Embryonic facial prominence (tissue), 1 donor: ENCODE measurements around the gene POLR2L.

Source experiments
- DNase-seq: peaks from one replicate; pipeline ENCODE4 v3.0.0-alpha.2; 2016; ENCODE audit errors: extremely low spot score

POLR2L gene

DNA sequence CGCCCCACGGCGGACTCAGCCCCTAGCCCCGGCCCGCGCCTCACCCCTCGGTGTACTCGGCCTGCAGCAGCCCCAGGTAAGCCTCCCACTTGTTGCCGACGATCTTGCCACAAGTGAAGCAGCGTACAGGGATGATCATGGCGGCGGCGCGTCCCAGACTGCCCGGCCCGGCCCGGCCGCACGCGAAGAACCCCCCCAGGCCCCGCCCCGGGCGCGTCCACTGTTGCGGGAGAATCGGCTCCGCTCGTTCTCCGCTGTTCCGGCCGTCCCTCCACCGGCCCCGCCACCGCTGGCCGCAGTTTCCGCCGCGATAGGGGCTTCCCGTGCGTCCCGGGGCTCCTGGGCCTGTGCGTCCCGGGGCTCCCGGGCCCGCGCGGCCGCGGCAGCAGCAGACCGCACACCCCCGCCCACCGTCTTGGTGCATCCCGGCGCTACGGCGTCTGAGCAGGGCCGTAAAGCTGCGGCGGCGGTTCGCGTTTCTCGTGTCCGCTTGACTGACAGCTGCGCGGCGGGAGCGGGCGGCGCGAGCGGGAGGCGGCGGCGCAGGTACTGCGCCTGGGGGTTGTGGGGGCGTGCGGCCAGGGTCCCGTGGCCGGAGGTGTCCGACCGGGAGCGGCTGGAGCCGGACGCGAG is at the start of gene POLR2L, which contains the start of gene TSPAN4:
Gene POLR2L (minus strand): TSS at position 160 of the 633 bp plus-strand sequence. CDS start 21 bp downstream, at position 139.
Gene TSPAN4 (plus strand): TSS at position 483 of the 633 bp plus-strand sequence. CDS start 7,453 bp downstream, outside the sequence.
- DNase-seq = peak; percentile 78

DNA sequence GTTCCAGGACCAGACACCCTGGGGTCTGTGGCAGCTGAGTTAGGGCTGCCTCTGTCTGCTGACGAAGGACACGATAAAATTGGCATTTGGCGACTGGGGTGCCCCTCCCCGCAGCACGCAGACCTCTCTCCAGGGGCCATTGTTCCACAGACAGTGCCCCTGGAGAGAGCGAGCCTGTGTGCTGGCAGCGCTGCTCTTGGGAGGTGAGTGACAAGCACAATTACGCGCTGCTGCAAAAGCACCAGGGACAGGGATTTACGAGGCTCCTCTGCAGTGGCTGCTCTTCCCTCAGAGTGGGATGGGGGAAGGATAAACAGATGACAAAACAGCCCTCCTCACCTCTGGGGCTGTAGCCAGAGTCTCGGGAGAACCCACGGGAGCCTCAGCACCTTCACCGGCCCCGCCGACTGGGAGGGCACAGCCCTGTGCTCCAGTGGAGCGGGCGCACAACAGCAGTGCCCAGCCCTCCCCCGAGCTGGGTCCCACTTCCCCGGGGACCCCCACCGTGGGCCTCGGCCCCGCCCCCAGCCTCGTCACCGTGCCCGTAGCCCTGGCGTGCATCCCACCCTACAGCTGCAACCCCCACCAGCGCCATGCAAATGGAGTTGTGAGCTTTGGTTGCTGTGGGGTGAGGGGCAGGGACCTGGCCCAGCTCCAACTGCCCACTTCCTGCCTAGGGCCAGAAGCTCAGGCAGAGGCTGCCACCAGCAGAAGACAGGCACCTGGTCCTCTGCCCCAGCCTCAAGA is 48.6 kb upstream of the POLR2L start:
- no peak for DNase-seq

DNA sequence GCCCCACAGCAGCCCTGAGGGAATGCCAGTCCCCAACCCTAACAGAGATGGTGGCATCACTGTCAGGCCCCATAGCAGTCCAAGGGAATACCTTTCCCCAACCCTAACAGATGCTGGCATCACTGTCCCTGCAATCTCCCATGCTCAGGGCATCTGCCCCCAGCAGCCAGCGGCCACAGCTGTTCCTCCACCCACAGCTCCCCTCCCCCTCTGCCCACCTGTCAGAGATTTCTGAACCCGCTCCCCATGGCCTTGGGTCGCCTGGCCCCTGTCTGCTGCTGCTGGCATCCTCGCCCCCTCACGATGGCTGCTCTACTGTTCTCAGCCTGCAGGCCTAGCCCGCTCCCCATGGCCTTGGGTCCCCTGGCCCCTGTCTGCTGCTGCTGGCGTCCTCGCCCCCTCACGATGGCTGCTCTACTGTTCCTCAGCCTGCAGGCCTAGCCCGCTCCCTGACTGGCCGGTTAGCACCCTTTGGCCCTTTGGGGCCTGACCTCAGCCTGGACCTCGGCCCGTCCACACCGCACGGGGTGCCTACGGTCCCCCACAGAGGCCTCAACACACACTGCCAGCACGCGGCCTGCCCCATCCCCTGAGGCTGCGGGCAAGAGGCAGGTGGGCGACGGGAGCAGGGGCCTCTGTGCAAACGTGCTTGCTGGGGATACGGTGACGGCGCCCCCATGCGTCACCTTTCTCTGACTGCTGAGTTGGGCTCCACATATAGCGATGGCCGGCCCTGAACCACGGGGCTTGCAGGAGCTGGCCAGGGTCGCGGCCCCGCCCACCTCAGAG is 47.6 kb upstream of the POLR2L start:
- DNase-seq = no peak

DNA sequence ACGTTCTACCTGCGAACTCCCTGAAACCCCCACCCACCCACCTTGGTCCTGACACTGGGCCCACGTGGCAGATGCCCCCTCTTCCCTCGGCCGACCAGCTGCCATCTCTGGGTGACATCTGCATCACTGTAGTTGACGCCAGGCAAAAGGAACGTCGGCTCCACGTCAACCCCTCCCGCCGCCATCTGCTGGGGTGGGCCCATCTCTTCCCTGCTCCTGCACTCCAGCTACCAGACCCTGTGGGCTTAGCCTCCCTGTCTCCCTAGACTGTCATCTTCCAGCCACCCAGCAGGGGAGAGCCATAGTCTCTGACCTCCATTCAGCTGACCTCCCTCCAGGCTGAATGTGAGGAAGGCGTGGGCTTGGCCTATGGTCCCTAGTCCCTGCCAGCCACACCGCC is 46.9 kb upstream of the POLR2L start:
- DNase-seq = no peak

DNA sequence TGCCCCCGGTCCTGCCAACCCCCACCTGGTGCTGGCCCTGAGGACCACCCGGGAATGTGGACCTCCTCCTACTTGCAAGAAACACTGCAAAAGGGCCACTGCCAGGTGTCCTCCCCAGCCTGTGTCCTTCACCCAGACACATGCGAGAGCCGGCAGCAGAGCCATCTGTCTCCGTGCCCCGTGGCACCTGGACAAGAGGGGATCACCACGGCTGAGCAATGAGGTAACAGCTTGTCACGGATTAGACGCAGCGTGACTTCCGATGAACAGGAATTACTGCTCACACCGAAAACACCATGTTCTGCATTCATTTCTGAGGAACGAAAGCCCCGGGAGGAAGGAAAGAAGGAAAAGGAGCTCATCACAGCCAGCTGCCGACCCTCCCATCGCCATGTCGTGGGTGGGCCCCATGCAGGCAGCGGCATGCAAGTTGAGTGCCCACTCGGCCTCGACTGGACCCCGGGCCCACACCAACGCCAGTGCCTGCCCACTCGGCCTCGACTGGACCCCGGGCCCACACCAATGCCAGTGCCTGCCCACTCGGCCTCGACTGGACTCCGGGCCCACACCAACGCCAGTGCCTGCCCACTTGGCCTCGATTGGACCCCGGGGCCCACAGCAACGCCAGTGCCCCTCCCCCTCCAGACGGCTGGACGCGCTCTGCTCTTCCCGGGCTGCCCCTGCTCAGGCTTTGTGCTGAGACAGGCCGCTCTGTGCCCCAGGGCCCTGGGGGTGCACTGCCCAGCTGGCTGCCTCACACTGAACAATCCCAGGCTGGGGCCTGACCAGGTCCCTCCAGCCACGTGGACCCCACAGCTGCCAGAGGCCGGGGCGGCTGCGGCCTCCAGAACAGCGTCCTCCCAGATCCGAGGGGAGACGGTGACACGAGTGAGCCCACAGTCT is 46.2 kb upstream of the POLR2L start:
- DNase-seq = no peak

DNA sequence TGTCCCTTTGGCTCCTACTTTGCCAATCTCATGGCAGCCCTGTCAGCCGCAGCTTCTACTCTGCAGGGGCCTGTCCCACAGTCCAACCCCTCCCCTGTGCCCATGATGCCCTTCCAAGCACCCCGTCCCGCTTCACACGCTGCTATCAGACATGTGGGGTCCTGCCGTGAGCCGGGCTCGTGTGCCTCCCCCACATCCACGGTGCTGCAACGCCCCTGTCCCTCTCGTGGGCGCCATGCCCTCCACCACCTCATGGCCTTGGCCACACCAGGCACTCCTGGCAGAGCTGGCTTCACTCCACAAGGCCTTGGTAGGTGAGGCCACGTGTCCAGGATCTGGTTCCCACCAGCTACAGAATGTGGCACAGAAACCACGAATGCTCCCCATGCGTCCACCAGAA is 45.3 kb upstream of the POLR2L start:
- DNase-seq = no peak

DNA sequence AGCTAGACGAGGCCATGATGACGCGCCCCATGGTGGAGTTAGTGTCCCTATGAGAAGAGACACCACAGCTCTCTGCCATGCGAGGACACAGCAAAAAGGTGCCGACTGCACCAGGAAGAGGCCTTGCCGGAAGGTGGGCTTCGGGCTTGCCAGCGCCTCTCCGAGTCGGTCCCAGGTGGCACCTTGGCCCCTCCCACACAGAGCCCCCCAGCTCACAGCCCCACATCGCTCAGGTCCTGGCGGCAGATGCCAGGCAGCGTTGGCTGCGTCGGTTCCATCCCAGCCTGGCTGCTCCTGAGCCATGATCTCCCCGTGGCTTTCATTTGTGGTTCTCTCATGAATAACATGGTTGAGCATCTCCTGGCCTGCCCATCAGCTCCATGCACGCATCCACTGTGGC is 44.2 kb upstream of the POLR2L start:
- DNase-seq = no peak

DNA sequence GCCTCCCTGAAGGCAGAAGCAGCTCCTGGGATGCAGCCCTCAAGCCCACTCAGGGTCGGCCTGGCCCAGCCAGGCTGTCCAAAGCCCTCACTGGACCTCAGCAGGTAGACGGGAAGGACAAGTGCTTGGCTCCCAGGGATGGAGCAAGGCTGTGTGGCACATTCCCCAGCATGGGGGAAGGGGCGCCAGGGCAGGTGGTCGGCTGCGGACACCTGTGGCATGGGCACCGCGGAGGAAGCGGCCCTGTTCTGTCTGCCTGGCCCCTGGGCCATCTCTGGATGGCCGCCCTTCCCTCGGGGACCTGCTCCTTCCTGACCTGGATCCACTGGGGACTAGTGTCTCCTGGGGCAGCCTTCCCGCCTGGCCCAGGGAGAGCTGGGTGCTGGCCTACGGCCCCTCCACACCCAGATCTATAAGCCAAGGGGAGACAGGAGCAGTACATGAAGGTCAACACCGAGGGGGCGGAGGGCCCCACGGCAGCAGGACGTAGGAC is 42.3 kb upstream of the POLR2L start:
- no peak for DNase-seq

DNA sequence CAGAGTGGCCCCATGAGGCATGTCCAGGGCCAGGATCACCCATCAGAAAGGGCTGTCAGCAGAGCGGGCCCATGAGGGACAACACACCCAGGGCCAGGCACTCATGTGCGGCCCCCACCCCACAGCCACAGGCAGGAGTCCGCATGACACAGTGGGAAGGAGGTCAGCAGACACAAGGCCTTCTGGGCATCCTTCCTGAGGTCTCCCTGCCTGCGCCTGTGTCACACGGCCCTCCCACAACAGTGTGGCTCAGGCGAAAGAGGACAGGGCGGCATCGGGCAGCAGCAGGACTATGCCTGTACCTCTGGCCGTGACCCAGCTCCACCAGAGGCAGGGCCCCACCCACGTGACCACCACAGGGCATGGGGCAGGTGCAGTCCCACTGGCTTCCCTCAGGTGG is 41.2 kb upstream of the POLR2L start:
- DNase-seq = no peak

DNA sequence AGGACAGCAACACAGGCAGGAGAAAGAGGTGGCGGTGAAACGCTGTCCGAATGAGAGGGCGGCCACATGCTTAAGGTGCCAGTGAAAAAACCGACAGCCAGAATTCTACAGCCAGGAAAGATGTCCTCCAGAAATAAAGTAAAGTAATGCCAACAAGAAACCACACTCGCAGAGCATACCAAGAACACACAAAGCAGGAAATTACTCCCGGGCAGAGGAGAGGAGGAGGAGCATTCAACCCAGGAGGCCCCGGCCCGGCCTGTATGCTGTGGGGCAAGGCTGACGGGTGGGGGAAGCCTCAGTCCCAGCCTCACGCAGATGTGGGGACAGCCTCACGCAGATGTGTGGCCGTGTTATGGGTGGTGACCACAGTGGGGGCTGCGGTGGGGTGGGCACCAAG is 40.3 kb upstream of the POLR2L start:
- no peak for DNase-seq

DNA sequence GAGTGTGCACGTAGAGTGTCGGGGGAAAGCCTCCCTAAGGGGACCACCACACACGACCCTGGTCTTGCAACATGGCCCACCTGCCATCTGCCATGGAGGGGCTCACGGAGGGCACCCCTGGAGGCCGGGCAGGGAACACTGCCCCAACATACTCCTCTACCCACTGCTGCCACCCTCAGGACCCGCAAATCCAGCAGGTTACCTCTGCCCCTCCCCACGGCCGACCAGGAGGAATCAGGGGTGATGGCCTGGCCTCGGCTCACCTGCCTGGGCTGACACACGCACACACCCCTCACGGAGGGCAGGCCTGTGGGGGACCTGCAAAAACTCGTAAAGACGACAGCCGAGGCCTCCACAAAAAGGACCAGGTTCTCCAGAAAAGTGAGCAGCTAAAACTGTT is 38.1 kb upstream of the POLR2L start:
- no peak for DNase-seq

DNA sequence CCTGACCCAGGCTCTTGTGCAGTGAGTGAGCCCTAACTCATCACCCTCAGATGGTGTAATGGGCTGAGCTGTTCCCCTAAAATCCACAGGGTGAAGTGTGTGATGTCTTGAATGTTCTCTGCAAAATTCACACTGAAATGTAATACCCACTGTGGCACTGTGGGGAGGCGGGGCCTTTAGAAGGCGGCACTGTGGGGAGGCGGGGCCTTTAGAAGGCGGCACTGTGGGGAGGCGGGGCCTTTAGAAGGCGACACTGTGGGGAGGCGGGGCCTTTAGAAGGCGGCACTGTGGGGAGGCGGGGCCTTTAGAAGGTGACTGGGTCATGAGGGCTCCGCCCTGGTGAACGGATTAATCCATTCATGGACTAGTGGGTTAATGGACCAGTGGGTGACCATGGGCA is 35.2 kb upstream of the POLR2L start:
- DNase-seq = no peak

DNA sequence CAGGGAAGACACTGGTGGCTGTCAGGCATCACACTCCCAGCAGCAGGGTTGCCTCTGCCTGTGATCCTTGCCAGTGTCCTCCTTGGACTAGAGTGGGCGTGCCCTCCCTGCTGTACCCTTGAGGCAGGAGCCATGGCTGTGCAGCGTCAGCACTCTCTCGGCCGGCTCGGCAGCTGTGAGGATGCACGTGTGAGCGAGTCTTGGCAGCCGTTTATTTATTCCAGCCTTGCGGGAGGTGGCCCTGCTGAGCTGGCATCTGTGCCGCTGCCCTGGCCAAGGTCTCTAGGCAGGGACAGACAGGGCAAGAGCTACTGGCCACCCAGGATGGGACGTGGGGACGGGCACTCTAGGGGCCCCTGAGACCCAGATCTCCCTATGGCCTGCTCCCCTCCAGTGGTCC is 34.2 kb upstream of the POLR2L start:
- no peak for DNase-seq

DNA sequence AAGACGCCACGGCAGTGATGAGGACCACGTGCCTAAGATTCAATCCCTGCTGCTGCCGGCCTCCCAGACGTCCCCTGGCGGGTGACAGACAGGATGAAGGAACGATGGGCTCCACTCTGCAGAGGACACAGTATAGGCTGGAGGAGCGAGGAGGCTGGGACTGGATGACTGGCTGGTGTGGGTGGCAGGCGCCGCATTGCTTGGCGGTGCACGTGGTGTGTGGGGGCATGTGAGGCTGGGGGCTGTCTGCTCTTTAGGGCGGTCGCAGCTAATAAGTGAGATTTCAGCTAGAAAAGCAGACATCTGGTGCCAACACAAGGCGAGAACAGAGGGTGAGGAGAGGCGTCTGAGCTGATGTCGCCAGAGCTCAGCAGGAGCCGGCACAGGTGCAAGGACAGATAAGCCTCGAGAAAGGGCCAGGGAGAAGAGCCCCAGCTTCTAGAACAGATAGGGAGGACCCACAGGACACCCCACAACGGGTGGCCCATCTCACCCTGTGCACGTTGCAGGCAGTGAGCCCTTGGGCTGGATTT is 33.5 kb upstream of the POLR2L start:
- DNase-seq = no peak

DNA sequence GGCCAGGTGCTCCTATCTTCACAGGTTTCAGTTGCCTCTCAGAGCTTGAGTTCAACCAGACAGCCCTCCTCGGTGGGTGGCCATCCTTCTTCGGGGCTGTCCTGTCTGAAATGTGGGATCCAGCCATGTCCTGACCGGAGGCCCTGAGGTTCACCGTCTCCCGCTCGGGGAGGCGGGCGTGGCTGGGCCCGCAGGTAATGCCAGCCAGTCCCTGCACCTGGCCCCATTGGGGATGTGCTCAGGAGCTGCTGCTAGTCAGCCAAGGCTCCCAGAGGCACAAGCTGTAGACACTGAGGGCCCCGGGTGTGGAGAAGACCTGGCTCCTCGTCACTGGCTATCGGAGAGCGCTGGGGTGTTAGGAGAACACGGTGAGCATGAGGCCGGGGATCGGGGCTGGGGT is 32.9 kb upstream of the POLR2L start:
- DNase-seq = no peak

DNA sequence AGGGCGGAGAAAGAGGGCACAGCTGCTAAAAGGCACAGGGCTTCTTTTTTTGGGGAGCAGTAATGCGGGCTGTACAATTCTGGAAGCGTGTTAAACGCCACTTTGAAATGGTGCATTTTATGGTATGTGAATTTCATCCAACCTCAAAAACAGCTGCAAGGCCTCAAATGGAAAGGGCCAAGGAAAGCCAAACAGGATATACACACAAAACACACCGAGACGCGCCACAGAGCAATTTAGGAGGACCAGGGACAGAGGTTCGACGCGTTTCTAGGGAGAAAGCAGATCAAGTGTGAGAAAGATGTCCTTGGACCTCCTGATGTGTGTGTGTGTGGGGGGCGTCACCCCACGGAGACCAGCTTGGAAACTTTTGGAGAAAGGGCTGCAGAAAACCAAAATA is 31.4 kb upstream of the POLR2L start:
- no peak for DNase-seq

DNA sequence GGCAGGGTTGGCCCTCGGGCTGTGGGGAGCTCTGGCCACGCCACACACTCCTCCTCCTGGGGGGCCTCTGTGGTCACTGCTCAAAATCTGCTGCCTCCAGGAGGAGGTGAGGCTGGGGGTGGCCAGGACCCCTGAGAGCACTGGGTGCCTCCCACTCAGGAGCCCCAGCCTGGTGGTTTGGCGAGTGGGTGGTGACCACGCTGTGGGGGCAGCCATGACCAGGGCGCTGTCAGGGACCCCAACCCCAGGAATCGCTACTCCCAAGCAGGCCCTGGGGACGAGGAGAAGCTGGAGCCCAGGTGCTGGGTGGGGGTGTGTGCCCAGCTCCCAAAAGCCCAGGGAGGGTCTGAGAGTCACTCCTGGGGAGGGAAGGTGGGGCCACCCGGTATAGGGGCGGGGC is 30.5 kb upstream of the POLR2L start:
- no peak for DNase-seq

DNA sequence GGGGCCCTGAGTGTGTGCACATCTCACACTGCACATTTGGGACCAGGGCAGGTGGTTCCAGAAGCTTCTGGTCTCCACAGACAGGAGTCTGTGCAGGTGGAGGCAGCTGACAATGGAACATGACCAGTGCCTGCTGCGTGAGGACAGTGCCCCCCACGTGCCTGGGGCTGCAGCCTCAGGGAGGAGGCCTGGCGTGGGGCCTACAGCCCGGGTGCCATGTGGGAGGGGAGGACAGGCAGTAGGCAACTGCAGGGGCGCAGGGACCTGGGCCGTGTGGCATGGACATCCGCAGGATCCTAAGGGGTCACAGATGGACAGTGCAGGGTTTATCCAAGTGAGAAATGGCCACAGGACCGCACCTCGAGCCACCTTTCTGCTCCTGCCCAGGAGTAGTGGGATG is 29.1 kb upstream of the POLR2L start:
- DNase-seq = no peak

DNA sequence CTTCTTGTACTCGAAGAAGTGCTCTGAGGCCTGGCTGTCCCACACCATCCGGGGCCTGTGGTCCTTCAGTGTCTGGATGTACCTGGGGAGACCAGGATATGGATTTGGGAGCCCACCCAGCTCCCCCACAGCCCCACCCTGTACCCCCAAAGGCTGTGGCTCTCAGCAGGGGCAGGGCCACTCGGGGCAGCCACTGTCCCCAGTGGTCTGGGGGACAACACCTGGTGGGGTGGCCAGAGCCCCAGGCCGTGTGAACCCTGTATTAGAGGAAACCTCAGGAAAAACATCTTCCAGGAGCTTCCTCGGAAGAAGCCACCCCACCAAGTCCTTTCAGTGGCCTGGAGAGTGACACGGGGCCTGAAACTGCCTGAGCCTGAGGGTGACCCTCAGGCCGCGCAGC is 28.1 kb upstream of the POLR2L start:
- no peak for DNase-seq

DNA sequence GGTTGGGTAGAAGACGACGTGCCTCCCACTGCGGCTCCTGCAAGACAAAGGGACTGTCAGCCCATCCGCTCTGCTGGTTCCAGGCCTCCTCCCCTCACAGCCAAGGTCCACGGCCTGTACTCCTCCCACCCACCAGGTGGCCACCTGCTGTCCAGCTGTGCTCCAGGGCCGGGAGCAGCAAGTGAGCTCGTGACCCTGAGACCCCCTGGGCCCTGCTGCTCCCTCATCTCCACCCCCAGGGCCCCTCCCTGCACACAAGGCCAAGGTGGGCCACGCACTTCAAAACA is 27.7 kb upstream of the POLR2L start:
- no peak for DNase-seq

DNA sequence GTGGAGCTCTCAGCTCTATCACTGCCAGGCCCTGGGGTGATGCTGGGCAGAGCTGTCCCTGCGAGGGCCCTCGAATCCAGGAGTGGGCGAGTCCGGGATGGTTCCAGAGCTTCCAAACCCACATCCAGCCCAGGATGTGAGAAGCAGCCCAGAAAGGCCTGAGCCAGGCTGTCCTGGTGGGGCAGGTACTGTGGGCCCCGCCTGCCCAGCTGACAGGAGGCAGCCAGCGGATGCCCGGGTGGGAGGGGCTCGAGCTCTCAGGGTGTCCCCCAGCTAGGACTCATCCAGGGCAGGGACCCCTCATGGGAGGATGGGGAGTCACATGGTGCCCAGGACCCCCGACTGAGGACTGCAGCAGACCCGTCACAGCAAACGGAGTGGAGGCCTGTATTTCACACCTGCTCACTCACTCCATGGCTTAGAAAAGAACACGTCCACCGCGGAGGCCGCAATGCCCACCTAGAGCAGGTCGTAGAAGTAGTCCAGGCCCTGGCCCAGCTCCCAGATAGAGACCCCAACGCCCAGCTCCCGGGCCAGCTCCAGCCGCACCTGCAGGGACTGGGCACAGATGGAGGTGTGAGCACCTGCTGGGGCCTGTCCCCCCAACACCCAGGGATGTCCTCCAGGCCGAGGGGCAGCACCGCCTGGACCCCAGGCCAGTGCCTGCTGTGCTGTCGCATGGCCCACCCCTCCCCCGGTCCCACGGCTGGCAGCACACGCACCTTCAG is 27.2 kb upstream of the POLR2L start:
- no peak for DNase-seq
